Femur (tissue), 1 donor: Measurements from ENCODE around the gene ADARB1.
"Not testable (repeated sequence)": the region's sequence is repeated elsewhere in the genome, so short reads cannot be mapped to it uniquely, and the experiment has no call there.

Source experiments
- DNase-seq: peaks from one replicate; pipeline ENCODE4 v3.0.0-alpha.2; 2017

ADARB1 gene

GRCh38 chr21:45139003-45139360 lies 64.6 kb downstream of the ADARB1 start:
- not testable (repeated sequence) for DNase-seq

- DNase-seq = peak; percentile 12
Observed at GRCh38 chr21:45139473-45139872, 65.1 kb downstream of the ADARB1 start.

GRCh38 chr21:45140346-45140940 lies 66.1 kb downstream of the ADARB1 start:
- DNase-seq = peak; percentile 89

GRCh38 chr21:45140944-45141343 lies 66.6 kb downstream of the ADARB1 start:
- peak; percentile 14 for DNase-seq

- peak; percentile 13 for DNase-seq
Observed at GRCh38 chr21:45141507-45141906, 67.1 kb downstream of the ADARB1 start.

GRCh38 chr21:45142469-45143308 lies 68.3 kb downstream of the ADARB1 start:
- DNase-seq = peak; percentile 67

GRCh38 chr21:45143855-45144254 lies 69.5 kb downstream of the ADARB1 start:
- DNase-seq = no peak

- DNase-seq = peak; percentile 8
Observed at GRCh38 chr21:45145146-45145545, 70.8 kb downstream of the ADARB1 start.

- DNase-seq = peak; percentile 3
Observed at GRCh38 chr21:45145846-45146245, 71.5 kb downstream of the ADARB1 start.

GRCh38 chr21:45146306-45146705 lies 71.9 kb downstream of the ADARB1 start:
- peak; percentile 20 for DNase-seq

- DNase-seq = no peak
Observed at GRCh38 chr21:45146801-45147200, 72.4 kb downstream of the ADARB1 start.

- DNase-seq = peak; percentile 13
Observed at GRCh38 chr21:45147473-45148315, 73.3 kb downstream of the ADARB1 start.

- DNase-seq = peak; percentile 24
Observed at GRCh38 chr21:45148316-45148990, 74.1 kb downstream of the ADARB1 start.

- peak; percentile 6 for DNase-seq
Observed at GRCh38 chr21:45149021-45149420, 74.6 kb downstream of the ADARB1 start.

GRCh38 chr21:45150638-45151131 lies 76.3 kb downstream of the ADARB1 start:
- DNase-seq = no peak

- no peak for DNase-seq
Observed at GRCh38 chr21:45151445-45152160, 77.2 kb downstream of the ADARB1 start.

GRCh38 chr21:45152265-45152746 lies 77.9 kb downstream of the ADARB1 start:
- peak; percentile 70 for DNase-seq

- no peak for DNase-seq
Observed at GRCh38 chr21:45153358-45154318, 79.3 kb downstream of the ADARB1 start.

GRCh38 chr21:45154511-45155508 lies 80.4 kb downstream of the ADARB1 start:
- peak; percentile 53 for DNase-seq
